ENCODE results near the gene SMYD4.
"Not testable (repeated sequence)": the region's sequence is repeated elsewhere in the genome, so short reads cannot be mapped to it uniquely, and the experiment has no call there.

Gene SMYD4

DNA sequence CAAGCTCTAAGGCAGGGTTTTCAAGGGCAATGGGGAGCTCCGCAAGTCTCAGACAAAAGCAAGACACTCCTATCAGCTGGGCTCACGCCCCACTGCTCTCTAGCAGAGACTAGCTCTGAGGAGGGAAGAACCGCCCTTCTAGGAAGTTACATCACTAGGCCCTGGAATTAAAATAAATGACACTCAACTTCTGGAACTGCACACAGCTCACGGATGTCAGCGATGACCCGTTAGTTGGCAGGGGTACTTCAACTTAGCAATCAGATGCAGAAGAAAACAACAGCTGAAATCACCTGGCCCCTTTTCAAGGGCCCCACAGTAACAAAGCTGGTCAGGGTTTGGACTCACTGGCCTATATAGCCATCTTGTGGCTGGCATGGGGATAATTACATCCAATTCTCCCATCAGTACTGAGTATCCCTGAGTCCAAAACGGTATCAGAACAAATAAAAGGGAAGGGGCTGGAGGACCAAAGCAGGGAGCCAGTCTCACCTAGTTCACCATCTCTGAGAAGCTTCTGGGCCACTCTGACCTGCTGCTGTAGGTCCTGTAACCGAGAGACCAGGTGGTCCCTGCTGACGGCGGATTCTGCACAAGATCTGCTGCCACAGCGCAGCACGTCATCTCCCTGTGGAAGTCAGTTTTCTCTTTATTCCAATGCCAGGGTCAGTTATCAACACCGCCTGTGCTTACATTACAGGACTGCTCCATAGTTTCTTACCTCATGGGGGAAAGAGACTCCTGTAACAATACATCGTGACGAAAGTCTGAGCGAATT is 45.7 kb downstream of the SMYD4 start:
- H3K27me3 Mint-ChIP-seq = no peaks in the 10 kb centered on the region
- H3K9me3 Mint-ChIP-seq = no peaks in the 10 kb centered on the region
- no peak overlapping the region for H3K4me3 Mint-ChIP-seq
- peaks cover 45% of the 10 kb centered on the region for H3K36me3 Mint-ChIP-seq
- H3K27ac Mint-ChIP-seq = peak overlapping the region; percentile 67
- no peak for DNase-seq
- peaks cover 14% of the 10 kb centered on the region for H3K4me1 Mint-ChIP-seq
- CTCF ChIA-PET = interaction anchor here (0.5 to 3.7 kb wide), 7 partner anchors 14 to 870 kb away, joined by 3 to 30 read pairs (median 3); no protein-coding TSS in a partner anchor

DNA sequence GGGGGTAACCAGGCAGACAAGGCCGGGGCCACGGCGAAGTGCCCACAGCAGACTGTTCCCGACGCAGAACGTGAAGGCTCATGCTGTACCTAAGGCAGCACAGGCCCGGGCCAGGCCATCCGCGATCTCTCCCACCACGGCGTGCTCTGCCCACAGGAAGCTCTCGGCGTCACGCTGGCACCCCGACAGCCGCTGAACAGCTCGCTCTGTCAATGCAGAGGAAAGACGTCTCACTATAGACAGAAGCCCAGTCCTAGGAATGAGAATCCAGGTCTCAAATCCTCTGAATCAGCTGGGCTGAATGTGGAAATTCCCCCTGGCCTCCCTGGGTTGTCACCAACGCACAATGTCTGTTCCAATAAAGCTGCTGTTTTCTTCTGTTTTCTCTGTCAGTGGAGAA is 46.4 kb downstream of the SMYD4 start:
- H3K4me1 Mint-ChIP-seq = peaks cover 14% of the 10 kb centered on the region
- peaks cover 43% of the 10 kb centered on the region for H3K36me3 Mint-ChIP-seq
- CTCF ChIA-PET = interaction anchor here (0.5 to 3.7 kb wide), 7 partner anchors 14 to 871 kb away, joined by 3 to 30 read pairs (median 3); no protein-coding TSS in a partner anchor
- DNase-seq = no peak
- H3K27me3 Mint-ChIP-seq = no peaks in the 10 kb centered on the region
- H3K27ac Mint-ChIP-seq = peak overlapping the region; percentile 67
- H3K4me3 Mint-ChIP-seq = no peak overlapping the region
- H3K9me3 Mint-ChIP-seq = no peaks in the 10 kb centered on the region

DNA sequence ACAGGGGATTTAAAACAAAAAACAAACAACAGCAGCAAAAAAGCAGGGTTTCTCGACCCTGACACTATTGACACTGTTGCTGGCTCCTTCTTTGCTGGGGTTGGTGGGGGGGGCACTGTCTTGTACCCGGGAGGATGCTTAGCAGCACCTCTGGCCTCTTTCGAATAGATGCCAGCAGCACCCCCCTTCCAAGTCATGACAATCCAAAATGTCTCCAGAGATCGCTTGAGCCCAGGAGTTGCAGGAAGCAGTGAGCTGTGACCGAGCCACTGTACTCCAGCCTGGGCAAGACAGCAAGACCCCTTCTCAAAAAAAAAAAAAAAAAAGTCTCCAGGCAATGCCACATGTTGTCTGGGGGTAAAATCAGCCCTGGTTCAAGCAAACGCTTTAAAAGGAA is 47.5 kb downstream of the SMYD4 start:
- CTCF ChIA-PET = interaction anchor here (1.2 to 3.7 kb wide), 2 partner anchors 19 to 60 kb away, joined by 3 to 30 read pairs; no protein-coding TSS in a partner anchor
- no peak overlapping the region for H3K4me3 Mint-ChIP-seq
- no peak for DNase-seq
- no peaks in the 10 kb centered on the region for H3K9me3 Mint-ChIP-seq
- peaks cover 45% of the 10 kb centered on the region for H3K36me3 Mint-ChIP-seq
- peak overlapping the region; percentile 69 for H3K27ac Mint-ChIP-seq
- H3K4me1 Mint-ChIP-seq = peaks cover 14% of the 10 kb centered on the region
- H3K27me3 Mint-ChIP-seq = no peaks in the 10 kb centered on the region

DNA sequence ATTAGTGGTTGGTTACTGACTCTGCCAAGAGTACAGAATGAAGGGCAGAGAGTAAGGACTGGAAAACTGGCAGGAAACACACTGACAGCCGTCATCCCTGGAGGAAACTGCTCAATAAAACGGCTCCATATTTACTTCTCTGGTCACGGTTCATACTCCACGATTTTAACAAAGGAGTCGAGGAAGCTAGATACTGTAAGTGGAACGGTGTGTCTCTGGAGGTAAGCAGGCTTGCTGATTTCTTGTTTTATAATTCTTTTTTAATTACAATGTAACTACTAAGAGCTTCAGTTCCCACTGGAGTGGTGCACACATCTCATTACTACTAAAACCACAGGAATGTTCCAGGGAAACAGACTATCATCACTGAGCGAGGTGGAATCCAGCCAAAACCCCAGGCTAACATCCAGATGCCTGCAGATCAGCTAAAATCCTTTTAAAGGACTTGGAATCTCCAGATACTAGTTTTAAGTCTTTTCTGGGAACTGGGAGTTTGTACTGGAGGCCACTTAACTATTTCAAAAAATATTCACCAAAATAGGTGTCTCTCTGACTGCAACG is 50.1 kb downstream of the SMYD4 start:
- Mint-ChIP-seq H3K4me3 (no peak overlapping the region), H3K36me3 (peaks cover 41% of the 10 kb centered on the region), H3K4me1 (peaks cover 14% of the 10 kb centered on the region), H3K27me3 (no peaks in the 10 kb centered on the region), H3K9me3 (no peaks in the 10 kb centered on the region), H3K27ac (peak overlapping the region; percentile 24)
- CTCF ChIA-PET = interaction anchor here (1.2 kb wide), 1 partner anchor 10 kb away, joined by 3 read pairs; no protein-coding TSS in a partner anchor
- no peak for DNase-seq

DNA sequence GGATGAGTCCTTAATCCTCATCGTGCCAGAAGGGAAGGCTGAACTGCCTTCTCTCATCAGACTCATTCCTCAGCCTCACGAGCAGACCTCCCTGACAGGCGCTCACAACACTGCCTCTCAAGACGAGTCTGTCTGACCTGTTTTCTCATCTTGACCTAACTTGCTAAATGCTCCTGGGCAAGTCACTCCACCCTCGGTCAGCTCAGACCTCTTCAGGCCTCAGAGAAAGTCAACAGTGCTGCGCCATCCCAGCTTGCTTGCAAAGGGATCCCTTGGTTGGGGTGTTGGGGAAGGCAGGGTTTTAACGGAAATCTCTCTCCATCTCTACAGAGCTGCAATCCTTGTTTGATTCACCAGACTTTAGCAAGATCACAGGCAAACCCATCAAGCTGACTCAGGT is 52.8 kb downstream of the SMYD4 start:
- H3K36me3 Mint-ChIP-seq = peaks cover 23% of the 10 kb centered on the region
- H3K27me3 Mint-ChIP-seq = no peaks in the 10 kb centered on the region
- DNase-seq = no peak
- no peaks in the 10 kb centered on the region for H3K9me3 Mint-ChIP-seq
- no peak overlapping the region for H3K27ac Mint-ChIP-seq
- no peaks in the 10 kb centered on the region for H3K4me1 Mint-ChIP-seq
- CTCF ChIA-PET = interaction anchor here (1.5 kb wide), 1 partner anchor 107 kb away, joined by 3 read pairs; no protein-coding TSS in a partner anchor
- no peak overlapping the region for H3K4me3 Mint-ChIP-seq

DNA sequence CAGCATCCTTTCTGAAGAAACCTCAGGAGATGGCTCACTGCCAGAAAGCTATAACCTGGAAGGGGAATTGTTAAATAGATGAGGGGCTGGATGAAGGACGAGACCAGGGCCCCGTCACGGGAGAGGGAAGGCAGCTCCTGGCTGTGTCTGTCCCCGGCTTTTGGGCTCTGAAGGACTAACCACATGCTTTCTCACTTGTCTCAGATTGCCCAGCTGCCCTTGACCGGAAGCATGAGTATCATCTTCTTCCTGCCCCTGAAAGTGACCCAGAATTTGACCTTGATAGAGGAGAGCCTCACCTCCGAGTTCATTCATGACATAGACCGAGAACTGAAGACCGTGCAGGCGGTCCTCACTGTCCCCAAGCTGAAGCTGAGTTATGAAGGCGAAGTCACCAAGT is 53.4 kb downstream of the SMYD4 start:
- H3K4me3 Mint-ChIP-seq = no peak overlapping the region
- H3K27me3 Mint-ChIP-seq = peaks cover under 1% of the 10 kb centered on the region
- no peaks in the 10 kb centered on the region for H3K9me3 Mint-ChIP-seq
- H3K36me3 Mint-ChIP-seq = peaks cover 19% of the 10 kb centered on the region
- CTCF ChIA-PET = no interaction called here
- no peak overlapping the region for H3K27ac Mint-ChIP-seq
- DNase-seq = no peak
- H3K4me1 Mint-ChIP-seq = peaks cover 2% of the 10 kb centered on the region

DNA sequence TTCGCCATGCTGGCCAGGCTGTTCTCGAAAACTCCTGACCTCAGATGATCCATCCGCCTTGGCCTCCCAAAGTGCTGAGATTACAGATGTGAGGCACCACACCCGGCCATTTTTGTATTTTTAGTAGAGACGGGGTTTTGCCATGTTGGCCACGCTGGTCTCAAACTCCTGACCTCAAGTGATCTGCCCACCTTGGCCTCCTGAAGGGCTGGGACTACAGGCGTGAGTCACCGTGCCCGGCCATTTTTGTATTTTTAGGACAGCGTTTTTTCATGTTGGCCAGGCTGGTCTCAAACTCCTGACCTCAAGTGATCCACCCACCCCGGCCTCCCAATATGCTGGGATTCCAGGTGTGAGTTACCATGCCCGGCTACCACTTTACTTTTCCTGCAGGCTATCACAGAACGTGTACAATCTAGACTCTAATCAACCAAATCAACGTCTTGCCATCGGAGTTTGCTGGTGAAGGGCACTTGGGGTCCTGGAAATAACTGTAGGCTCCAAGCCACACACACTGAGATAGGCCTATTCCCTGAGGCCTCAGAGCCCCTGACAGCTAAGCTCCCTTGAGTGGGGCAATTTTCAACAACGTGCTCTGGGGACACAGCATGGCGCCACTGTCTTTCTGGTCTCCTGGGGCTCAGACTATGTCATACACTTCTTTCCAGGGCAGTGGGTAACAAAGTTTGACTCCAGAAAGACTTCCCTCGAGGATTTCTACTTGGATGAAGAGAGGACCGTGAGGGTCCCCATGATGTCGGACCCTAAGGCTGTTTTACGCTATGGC is 55.1 kb downstream of the SMYD4 start:
- CTCF ChIA-PET = interaction anchor here (0.9 kb wide), 1 partner anchor 52 kb away, joined by 3 read pairs; no protein-coding TSS in a partner anchor

DNA sequence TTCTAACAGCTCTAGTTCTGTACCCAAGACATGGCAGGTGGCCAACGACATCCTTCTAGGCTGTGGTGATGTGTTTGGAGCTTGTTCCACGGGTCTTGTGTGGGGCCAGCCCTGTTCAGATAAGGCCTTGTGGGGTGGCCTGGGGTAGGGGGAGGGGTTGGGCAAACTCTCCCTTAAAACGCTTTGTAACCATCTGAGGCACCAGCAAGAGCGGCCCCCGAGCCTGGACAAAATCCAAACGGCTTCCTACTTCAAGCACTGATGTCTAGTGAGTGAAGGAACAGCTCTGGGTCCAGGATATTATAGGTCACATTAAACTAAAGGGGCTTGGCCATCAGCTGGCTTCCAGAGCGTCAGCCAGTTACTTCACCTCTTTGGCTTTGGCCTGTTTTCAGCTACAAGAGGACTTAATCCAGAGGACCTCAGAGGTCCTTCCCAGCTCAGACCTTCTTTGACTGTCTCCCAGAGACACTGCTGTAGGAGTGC is 56.0 kb downstream of the SMYD4 start:
- Mint-ChIP-seq H3K36me3 (peaks cover 9% of the 10 kb centered on the region), H3K27ac (no peak overlapping the region), H3K9me3 (no peaks in the 10 kb centered on the region), H3K4me3 (no peak overlapping the region), H3K27me3 (peaks cover 20% of the 10 kb centered on the region), H3K4me1 (peaks cover 16% of the 10 kb centered on the region)
- no peak for DNase-seq
- CTCF ChIA-PET = interaction anchor here (0.8 to 0.9 kb wide), 2 partner anchors 52 to 53 kb away, joined by 3 to 5 read pairs; no protein-coding TSS in a partner anchor

More for the DNA sequence above, 55.1 kb downstream of the SMYD4 start:
- Mint-ChIP-seq H3K36me3 (peaks cover 10% of the 10 kb centered on the region), H3K9me3 (no peaks in the 10 kb centered on the region), H3K4me3 (no peak overlapping the region), H3K27ac (peak overlapping the region; percentile 38), H3K4me1 (peaks cover 12% of the 10 kb centered on the region), H3K27me3 (peaks cover 17% of the 10 kb centered on the region)
- DNase-seq = no peak

DNA sequence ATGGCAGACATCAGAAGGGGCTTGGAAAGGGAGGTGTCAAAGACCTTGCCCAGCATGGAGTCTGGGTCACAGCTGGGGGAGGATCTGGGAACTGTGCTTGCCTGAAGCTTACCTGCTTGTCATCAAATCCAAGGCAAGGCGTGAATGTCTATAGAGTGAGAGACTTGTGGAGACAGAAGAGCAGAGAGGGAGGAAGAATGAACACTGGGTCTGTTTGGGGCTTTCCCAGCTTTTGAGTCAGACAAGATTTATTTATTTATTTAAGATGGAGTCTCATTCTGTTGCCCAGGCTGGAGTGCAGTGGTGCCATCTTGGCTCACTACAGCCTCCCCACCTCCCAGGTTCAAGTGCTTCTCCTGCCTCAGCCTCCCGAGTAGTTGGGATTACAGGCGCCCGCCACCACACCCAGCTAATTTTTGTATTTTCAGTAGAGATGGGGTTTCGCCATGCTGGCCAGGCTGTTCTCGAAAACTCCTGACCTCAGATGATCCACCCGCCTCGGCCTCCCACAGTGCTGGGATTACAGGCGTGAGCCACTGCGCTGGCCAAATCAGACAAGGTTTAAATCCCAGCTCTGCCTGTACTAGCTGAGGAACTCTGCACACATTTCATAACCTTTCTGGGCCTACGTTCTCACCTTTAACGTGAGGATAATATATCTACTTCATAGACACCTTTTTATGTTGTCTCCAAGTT is 56.6 kb downstream of the SMYD4 start:
- not testable (repeated sequence) for DNase-seq, H3K36me3 Mint-ChIP-seq, H3K4me3 Mint-ChIP-seq, H3K9me3 Mint-ChIP-seq, H3K27ac Mint-ChIP-seq
- peaks cover 20% of the 10 kb centered on the region for H3K27me3 Mint-ChIP-seq
- H3K4me1 Mint-ChIP-seq = peaks cover 16% of the 10 kb centered on the region
- CTCF ChIA-PET = interaction anchor here (0.8 to 0.9 kb wide), 2 partner anchors 51 to 52 kb away, joined by 3 to 5 read pairs; no protein-coding TSS in a partner anchor

DNA sequence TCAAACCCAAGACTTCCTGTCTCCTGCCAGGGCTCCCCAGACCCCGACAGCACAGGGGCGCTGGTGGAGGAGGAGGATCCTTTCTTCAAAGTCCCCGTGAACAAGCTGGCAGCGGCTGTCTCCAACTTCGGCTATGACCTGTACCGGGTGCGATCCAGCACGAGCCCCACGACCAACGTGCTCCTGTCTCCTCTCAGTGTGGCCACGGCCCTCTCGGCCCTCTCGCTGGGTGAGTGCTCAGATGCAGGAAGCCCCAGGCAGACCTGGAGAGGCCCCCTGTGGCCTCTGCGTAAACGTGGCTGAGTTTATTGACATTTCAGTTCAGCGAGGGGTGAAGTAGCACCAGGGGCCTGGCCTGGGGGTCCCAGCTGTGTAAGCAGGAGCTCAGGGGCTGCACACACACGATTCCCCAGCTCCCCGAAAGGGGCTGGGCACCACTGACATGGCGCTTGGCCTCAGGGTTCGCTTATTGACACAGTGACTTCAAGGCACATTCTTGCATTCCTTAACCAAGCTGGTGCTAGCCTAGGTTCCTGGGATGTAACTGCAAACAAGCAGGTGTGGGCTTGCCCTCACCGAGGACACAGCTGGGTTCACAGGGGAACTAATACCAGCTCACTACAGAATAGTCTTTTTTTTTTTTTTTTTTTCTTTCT is 59.8 kb downstream of the SMYD4 start:
- Mint-ChIP-seq H3K4me1 (peaks cover 21% of the 10 kb centered on the region), H3K36me3 (no peaks in the 10 kb centered on the region), H3K9me3 (no peaks in the 10 kb centered on the region), H3K27me3 (peaks cover 28% of the 10 kb centered on the region), H3K4me3 (no peak overlapping the region), H3K27ac (no peak overlapping the region)
- CTCF ChIA-PET = interaction anchor here (1.7 kb wide), 1 partner anchor 49 kb away, joined by 7 read pairs; no protein-coding TSS in a partner anchor
- DNase-seq = no peak

DNA sequence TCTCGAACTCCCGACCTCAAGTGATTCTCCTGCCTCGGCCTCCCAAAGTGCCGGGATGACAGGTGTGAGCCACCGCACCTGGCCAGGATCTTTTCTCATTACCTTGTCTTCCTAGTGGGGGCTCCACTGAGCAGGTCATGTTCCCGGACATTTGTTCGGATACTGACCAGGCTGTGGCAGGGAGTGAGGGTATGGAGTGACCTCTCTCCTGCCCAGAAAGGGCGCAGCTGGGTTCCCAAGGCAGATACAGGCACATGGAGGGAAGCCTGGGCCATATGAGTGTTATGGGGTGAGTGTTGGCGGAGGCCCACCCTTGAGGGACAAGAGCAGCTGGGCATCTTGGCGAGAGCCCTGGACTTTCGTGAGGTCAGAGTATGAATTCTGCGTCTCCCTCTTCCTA is 62.3 kb downstream of the SMYD4 start:
- no peak overlapping the region for H3K4me3 Mint-ChIP-seq
- H3K36me3 Mint-ChIP-seq = peaks cover 3% of the 10 kb centered on the region
- no peak for DNase-seq
- no peak overlapping the region for H3K27ac Mint-ChIP-seq
- H3K9me3 Mint-ChIP-seq = peaks cover 2% of the 10 kb centered on the region
- H3K4me1 Mint-ChIP-seq = peaks cover 45% of the 10 kb centered on the region
- CTCF ChIA-PET = no interaction called here
- H3K27me3 Mint-ChIP-seq = peaks cover 28% of the 10 kb centered on the region

DNA sequence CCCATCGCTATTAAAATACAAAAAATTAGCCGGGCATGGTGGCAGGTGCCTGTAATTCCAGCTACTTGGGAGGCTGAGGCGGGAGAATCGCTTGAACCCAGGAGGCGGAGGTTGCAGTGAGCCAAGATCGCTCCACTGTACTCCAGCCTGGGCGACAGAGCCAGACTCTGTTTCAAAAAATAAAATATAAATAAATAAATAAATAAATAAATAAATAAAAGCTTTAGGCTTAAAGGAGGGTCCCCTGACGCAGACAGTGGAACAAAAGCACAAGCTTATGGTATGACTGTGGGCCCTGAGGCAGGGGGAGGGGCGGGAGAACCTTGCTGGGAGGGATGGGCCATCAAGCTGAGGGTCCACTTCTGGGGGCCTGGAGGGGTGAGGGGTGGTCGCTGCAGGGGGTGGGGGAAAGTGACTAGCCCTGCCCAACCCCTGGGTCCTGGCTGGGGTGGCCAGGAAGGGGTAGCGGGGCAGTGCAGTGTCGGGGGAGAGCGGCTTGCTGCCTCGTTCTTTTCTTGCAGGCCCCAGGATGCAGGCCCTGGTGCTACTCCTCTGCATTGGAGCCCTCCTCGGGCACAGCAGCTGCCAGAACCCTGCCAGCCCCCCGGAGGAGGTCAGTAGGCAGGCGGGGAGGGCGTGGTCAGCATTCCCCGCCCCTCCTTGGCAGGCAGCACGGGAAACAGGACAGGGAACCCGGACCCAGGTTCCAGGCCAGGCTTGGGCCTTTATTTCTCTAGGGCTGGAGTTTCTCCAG is 63.1 kb downstream of the SMYD4 start:
- H3K36me3 Mint-ChIP-seq = peaks cover 3% of the 10 kb centered on the region
- peaks cover 2% of the 10 kb centered on the region for H3K9me3 Mint-ChIP-seq
- no peak overlapping the region for H3K4me3 Mint-ChIP-seq
- H3K4me1 Mint-ChIP-seq = peaks cover 52% of the 10 kb centered on the region
- CTCF ChIA-PET = no interaction called here
- H3K27ac Mint-ChIP-seq = no peak overlapping the region
- peaks cover 28% of the 10 kb centered on the region for H3K27me3 Mint-ChIP-seq
- no peak for DNase-seq

Data from activated naive CD4-positive, alpha-beta T cell treated with anti-CD3 and anti-CD28 coated beads, Interleukin-2, amount 10 ng/mL, durations not matched to agents 7 days and 5 days (primary cell).